K562 (cell line): ENCODE data around the gene TASP1. TPM values are rescaled to one million over a fixed set of nuclear protein-coding genes. Genes with fewer than 3 reads are reported as not detected.

Experiments used
- ATAC-seq: fragments of 200-7000 bp; cut with Tn5 transposase; 3 replicates; pipeline ENCODE4 v1.9.1; 2020; ENCODE audit warnings: moderate library complexity
- BruUV-seq: library from RNA; stranded (reverse); fragments of 400-500 nt; replicated peaks from 2 replicates; lab custom pipeline; 2021; lab: Mats Ljungman, UMichigan
- CTCF ChIA-PET: fragments of 300-600 bp; formaldehyde crosslinking; extraction: SDS; loops from one replicate; lab custom pipeline; 2021; ENCODE audit warnings: low intra/inter-chr PET ratio; lab: Yijun Ruan, JAX
- POLR2A ChIA-PET: fragments of 300-600, 350-650 bp; sonication (Branson Sonifier 250); formaldehyde crosslinking; extraction: SDS; loops from one replicate; lab custom pipeline; 2021; ENCODE audit warnings: antibody characterized with exemption, inconsistent platforms; lab: Yijun Ruan, JAX
- DNase-seq, 4 experiments: peaks; one replicate each; pipeline versions ENCODE4 v3.0.0 to v3.0.0-alpha.2; 2011 to 2018; ENCODE audit warnings: low spot score in 3 of 4, mixed read lengths in 3 of 4; ENCODE audit errors: extremely low read depth in 1 of 4
- FAIRE-seq: peaks from 2 replicates; lab custom pipeline; 2011; peaks lifted over from hg19 to GRCh38; lab: Jason Lieb, UNC
- H2AFZ ChIP-seq: 2 replicates; pipeline ENCODE4 v1.6.0; 2011; ENCODE audit warnings: low read depth, low read length, control low read depth, inconsistent platforms
- H3K27ac ChIP-seq: fragments of 200-600 bp; 3 replicates; pipeline ENCODE4 v1.8.0; 2011; ENCODE audit warnings: low read depth, mild to moderate bottlenecking, control low read depth, inconsistent platforms, low read length, moderate library complexity, mixed read lengths; ENCODE audit errors: extremely low read depth
- H3K27me3 ChIP-seq, 2 experiments: fragments of 300-600 bp in 1 of 2; 2 replicates in 1 of 2; 3 replicates in 1 of 2; pipeline versions ENCODE4 v1.6.0 to v1.8.0; 2011; ENCODE audit warnings: inconsistent platforms in 2 of 2, low read length in 2 of 2, mild to moderate bottlenecking in 1 of 2, mixed read lengths in 1 of 2, moderate library complexity in 1 of 2; ENCODE audit not compliant: control insufficient read depth in 2 of 2, insufficient read depth in 2 of 2
- H3K36me3 ChIP-seq: fragments of 300-600 bp; 3 replicates; pipeline ENCODE4 v1.8.0; 2011; ENCODE audit warnings: mild to moderate bottlenecking, low read length, inconsistent platforms; ENCODE audit not compliant: control insufficient read depth, insufficient read depth
- H3K4me1 ChIP-seq, 2 experiments: fragments of 200-600 bp in 1 of 2; replicated peaks in 1 of 2; 2 replicates in 1 of 2; 3 replicates in 1 of 2; pipeline versions ENCODE4 v1.5.1 to v1.8.0; 2011; ENCODE audit warnings: inconsistent platforms in 2 of 2, low read length in 2 of 2, mild to moderate bottlenecking in 1 of 2, mixed read lengths in 1 of 2, moderate library complexity in 1 of 2; ENCODE audit not compliant: control insufficient read depth in 2 of 2, insufficient read depth in 2 of 2
- H3K4me2 ChIP-seq: 2 replicates; pipeline ENCODE4 v1.6.1; 2011; ENCODE audit warnings: low read length, control low read depth, inconsistent platforms, mixed read lengths; ENCODE audit not compliant: insufficient read depth
- H3K4me3 ChIP-seq: fragments of 200-600 bp; sonication (generic), shearing (Covaris generic); 2 replicates; pipeline ENCODE4 v1.5.1; 2016; ENCODE audit warnings: control low read depth, inconsistent platforms
- H3K79me2 ChIP-seq: fragments of 200-600 bp; 3 replicates; pipeline ENCODE4 v1.8.0; 2011; ENCODE audit warnings: low read length, inconsistent platforms; ENCODE audit not compliant: control insufficient read depth, insufficient read depth
- H3K9ac ChIP-seq, 2 experiments: 2 replicates each; pipeline versions ENCODE4 v1.6.0 to v1.6.1; 2011; ENCODE audit warnings: low read depth in 2 of 2, low read length in 2 of 2, control low read depth in 1 of 2, inconsistent platforms in 1 of 2, mild to moderate bottlenecking in 1 of 2, mixed read lengths in 1 of 2; ENCODE audit not compliant: insufficient read depth in 1 of 2
- H3K9me1 ChIP-seq: one replicate; pipeline ENCODE4 v1.6.0; 2011; ENCODE audit warnings: inconsistent platforms, mild to moderate bottlenecking, low read length, moderate library complexity; ENCODE audit not compliant: control insufficient read depth, insufficient read depth
- H3K9me3 ChIP-seq: replicated peaks from 2 replicates; pipeline ENCODE4 v1.5.1; 2011; ENCODE audit warnings: low read depth, low read length, inconsistent platforms; ENCODE audit not compliant: control insufficient read depth, insufficient read depth
- H4K20me1 ChIP-seq: replicated peaks from 2 replicates; pipeline ENCODE4 v1.6.1; 2011; ENCODE audit warnings: low read length, inconsistent platforms, mixed read lengths; ENCODE audit not compliant: control insufficient read depth, insufficient read depth
- RBM25 ChIP-seq: fragments of 200-400 bp; formaldehyde crosslinking; IDR thresholded peaks from 2 replicates; pipeline ENCODE4 v1.6.1; 2018; ENCODE audit warnings: low read length, low read depth, moderate library complexity; ENCODE audit not compliant: severe bottlenecking
- WGBS: fragments of 100-300 bp; shearing (Covaris generic); methylation state at CpG from one replicate; pipeline ENCODE4 v1.1.6; 2016; ENCODE audit warnings: low coverage, mixed read lengths; ENCODE audit not compliant: insufficient coverage; ENCODE audit errors: missing lambda C conversion rate; 5-methylcytosine and 5-hydroxymethylcytosine counted together
- in situ Hi-C: fragments of 300-500 bp; cut with MboI; formaldehyde crosslinking; loops from 4 replicates; pipeline ENCODE4 v1.15.0; 2018; ENCODE audit warnings: inconsistent platforms, mixed read lengths
- intact Hi-C: fragments of 100-400 bp; cut with micrococcal nuclease; formaldehyde crosslinking; loops from 2 replicates; pipeline ENCODE4 v1.14.2; 2022
- polyA plus RNA-seq, 8 experiments: library from polyadenylated mRNA; depleted of rRNA in 4 of 8; stranded (reverse) in 5 of 8; unstranded in 3 of 8; fragments of >200 nt; fragmentation: Nextera tagmentation in 2 of 8; fragmentation: Illumina TruSeq in 1 of 8; extraction: Ambion mirVana in 2 of 8; extraction: Trizol in 1 of 8; gene quantifications; 2 replicates each; pipeline versions ENCODE4 v1.2.1 to v1.2.3, GENCODE V29; 2011 to 2014; ENCODE audit warnings: inconsistent platforms in 1 of 8, missing spikeins in 1 of 8
- total RNA-seq, 7 experiments: library from RNA; depleted of rRNA in 6 of 7; stranded (reverse); fragments of >200 nt in 6 of 7; fragmentation: Illumina TruSeq in 2 of 7; extraction: Trizol in 2 of 7; gene quantifications; 2 replicates each; pipeline versions ENCODE4 v1.2.1 to v1.2.3, GENCODE V29; 2011 to 2021; ENCODE audit warnings: low replicate concordance in 1 of 7
- TF ChIP-seq, protein P1 (sequence below), 2 experiments: fragments of 450-650 bp in 1 of 2; sonication (generic) in 1 of 2; formaldehyde crosslinking in 1 of 2; IDR thresholded peaks; 2 replicates each; pipeline versions ENCODE4 v1.7.1 to v1.9.0; 2016 to 2022; ENCODE audit warnings: inconsistent platforms in 1 of 2, mild to moderate bottlenecking in 1 of 2, missing genetic modification reagents in 1 of 2

The TASP1 gene
- total and polyA plus RNA-seq, 9 of the 15 experiments (the other 6 are each of a cell fraction or from before 2014, with no cell fraction given), result 3.7 to 10.6 (median 6.4) TPM

DNA sequence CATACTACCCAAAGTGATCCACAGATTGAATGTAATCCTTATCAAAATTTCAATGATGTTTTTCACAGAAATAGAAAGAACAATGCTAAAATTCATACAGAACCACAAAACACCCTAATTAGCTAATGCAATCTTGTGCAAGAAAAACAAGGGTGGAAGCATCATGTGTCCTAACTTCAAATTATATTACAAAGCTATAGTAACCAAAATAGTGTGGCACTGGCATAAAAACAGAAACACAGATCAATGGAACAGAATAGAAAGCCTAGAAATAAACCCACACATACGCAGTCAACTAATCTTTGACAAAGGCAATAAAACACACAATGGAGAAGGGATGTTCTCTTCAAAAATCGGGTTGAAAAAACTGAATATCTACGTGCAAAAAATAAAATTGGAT lies 131.1 kb downstream of the TASP1 start:
- ChIA-PET CTCF (no interaction called here), POLR2A (no interaction called here)
- no peaks in the 10 kb centered on the region for H3K79me2 ChIP-seq
- H3K9ac ChIP-seq, result no peak overlapping the region
- H2AFZ ChIP-seq, result no peak overlapping the region
- H3K9me3 ChIP-seq, result no peaks in the 10 kb centered on the region
- no peaks in the 10 kb centered on the region for H3K27me3 ChIP-seq
- ATAC-seq (no peak), FAIRE-seq (no peak), DNase-seq (no peak)
- H3K4me1 ChIP-seq, result no peaks in the 10 kb centered on the region
- BruUV-seq, result no TSS peak
- no peaks in the 10 kb centered on the region for H3K9me1 ChIP-seq
- H3K4me2 ChIP-seq, result no peak overlapping the region
- in situ Hi-C loops (no loop called here), intact Hi-C loops (no loop called here)
- no peak overlapping the region for H3K27ac ChIP-seq
- peak; percentile 55 for TF ChIP-seq RBM25
- TF ChIP-seq, protein P1, sequence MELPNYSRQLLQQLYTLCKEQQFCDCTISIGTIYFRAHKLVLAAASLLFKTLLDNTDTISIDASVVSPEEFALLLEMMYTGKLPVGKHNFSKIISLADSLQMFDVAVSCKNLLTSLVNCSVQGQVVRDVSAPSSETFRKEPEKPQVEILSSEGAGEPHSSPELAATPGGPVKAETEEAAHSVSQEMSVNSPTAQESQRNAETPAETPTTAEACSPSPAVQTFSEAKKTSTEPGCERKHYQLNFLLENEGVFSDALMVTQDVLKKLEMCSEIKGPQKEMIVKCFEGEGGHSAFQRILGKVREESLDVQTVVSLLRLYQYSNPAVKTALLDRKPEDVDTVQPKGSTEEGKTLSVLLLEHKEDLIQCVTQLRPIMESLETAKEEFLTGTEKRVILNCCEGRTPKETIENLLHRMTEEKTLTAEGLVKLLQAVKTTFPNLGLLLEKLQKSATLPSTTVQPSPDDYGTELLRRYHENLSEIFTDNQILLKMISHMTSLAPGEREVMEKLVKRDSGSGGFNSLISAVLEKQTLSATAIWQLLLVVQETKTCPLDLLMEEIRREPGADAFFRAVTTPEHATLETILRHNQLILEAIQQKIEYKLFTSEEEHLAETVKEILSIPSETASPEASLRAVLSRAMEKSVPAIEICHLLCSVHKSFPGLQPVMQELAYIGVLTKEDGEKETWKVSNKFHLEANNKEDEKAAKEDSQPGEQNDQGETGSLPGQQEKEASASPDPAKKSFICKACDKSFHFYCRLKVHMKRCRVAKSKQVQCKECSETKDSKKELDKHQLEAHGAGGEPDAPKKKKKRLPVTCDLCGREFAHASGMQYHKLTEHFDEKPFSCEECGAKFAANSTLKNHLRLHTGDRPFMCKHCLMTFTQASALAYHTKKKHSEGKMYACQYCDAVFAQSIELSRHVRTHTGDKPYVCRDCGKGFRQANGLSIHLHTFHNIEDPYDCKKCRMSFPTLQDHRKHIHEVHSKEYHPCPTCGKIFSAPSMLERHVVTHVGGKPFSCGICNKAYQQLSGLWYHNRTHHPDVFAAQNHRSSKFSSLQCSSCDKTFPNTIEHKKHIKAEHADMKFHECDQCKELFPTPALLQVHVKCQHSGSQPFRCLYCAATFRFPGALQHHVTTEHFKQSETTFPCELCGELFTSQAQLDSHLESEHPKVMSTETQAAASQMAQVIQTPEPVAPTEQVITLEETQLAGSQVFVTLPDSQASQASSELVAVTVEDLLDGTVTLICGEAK (IDR thresholded peaks at IDR 0.05), result no peak
- TF ChIP-seq, protein P1 (CRISPR knock-in tag; IDR thresholded peaks at IDR 0.05), result no peak
- H3K36me3 ChIP-seq, result no peaks in the 10 kb centered on the region
- H4K20me1 ChIP-seq, result no peaks in the 10 kb centered on the region
- WGBS, result 10% methylated on average over 3 of the region's 3 CpGs
- no peak overlapping the region for H3K4me3 ChIP-seq
